ENCODE results near the gene SULF2. TPM values are rescaled to one million over a fixed set of nuclear protein-coding genes. Genes with fewer than 3 reads are reported as not detected.

The SULF2 gene
- total RNA-seq, 1 donor: 1.9 TPM

- TF ChIP-seq, protein P1, sequence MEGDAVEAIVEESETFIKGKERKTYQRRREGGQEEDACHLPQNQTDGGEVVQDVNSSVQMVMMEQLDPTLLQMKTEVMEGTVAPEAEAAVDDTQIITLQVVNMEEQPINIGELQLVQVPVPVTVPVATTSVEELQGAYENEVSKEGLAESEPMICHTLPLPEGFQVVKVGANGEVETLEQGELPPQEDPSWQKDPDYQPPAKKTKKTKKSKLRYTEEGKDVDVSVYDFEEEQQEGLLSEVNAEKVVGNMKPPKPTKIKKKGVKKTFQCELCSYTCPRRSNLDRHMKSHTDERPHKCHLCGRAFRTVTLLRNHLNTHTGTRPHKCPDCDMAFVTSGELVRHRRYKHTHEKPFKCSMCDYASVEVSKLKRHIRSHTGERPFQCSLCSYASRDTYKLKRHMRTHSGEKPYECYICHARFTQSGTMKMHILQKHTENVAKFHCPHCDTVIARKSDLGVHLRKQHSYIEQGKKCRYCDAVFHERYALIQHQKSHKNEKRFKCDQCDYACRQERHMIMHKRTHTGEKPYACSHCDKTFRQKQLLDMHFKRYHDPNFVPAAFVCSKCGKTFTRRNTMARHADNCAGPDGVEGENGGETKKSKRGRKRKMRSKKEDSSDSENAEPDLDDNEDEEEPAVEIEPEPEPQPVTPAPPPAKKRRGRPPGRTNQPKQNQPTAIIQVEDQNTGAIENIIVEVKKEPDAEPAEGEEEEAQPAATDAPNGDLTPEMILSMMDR (IDR thresholded peaks at IDR 0.05; ENCODE audit: insufficient read depth, low read length): no peak
- H3K4me3 ChIP-seq (ENCODE audit: low read depth, low read length): no peak overlapping the region
- DNase-seq (ENCODE audit: low read depth): no peak
These were observed 79.8 kb downstream of the SULF2 start for GRCh38 chr20:47705497-47705856.

DNA sequence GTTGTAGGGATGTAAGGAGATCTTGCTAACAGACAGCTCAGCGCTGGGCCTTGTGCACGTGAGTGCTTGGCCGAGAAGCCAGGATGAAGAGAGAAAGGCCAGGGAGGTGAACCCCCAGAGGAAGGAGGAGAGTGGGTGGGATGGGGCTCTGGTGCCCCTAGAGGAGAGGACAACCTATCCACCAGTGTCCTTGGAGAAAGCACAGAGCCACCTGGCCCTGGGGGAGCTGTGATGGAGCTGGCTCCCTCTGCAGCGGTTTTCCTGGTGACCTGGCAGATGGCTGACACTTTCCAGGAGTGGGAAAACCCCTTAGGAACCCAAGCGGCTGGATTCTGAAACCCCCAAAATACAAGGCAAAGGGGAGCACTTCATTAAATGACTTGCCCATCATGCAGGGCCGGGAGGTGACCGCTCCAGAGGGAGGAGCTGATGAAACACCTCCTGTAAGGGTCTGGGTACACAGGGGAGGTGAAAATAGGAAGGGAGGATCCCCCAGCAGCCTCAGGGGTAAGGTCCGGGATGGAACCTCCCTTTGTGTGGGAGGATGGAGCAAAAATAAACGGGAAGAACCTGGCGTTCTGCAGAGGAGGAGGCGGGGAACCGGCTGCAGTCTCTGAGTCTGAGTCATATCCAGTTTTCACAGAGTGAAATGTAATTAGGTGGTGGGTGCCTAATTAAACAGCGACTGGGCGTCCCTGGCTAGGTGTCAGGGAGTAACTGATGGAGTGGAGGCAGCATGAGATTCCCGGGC, 80.4 kb downstream of the SULF2 start:
- TF ChIP-seq, protein P1 (IDR thresholded peaks at IDR 0.05; ENCODE audit: insufficient read depth, low read length): no peak
- DNase-seq (ENCODE audit: low read depth): no peak
- H3K4me3 ChIP-seq (ENCODE audit: low read depth, low read length): no peak overlapping the region

GRCh38 chr20:47703748-47704147, 81.5 kb downstream of the SULF2 start:
- peak; percentile 19 for DNase-seq (ENCODE audit: low read depth)
- TF ChIP-seq, protein P1 (IDR thresholded peaks at IDR 0.05; ENCODE audit: insufficient read depth, low read length): no peak
- H3K4me3 ChIP-seq (ENCODE audit: low read depth, low read length): no peak overlapping the region

- no peak for DNase-seq (ENCODE audit: low read depth)
- H3K4me3 ChIP-seq (ENCODE audit: low read depth, low read length): no peak overlapping the region
- TF ChIP-seq, protein P1 (IDR thresholded peaks at IDR 0.05; ENCODE audit: insufficient read depth, low read length): no peak
These were observed 83.7 kb downstream of the SULF2 start for GRCh38 chr20:47701612-47702011.

DNA sequence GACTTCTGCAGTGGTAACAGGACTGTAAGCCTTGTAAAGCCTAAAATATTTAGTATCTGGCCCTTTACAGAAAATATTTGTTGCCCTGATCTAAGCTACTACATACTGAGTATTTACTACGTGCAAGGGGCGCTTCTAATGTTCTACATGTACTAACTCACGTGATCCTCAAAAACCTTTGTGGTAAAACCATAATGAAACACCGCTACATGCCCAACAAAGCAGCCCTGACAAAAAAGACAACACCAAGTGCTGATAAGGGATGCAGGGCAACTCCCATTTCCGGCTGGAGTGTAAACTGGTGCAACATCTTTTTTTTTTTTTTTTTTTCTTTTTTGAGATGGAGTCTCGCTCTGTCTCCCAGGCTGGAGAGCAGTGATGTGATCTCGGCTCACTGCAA, 85.0 kb downstream of the SULF2 start:
- TF ChIP-seq, protein P1 (IDR thresholded peaks at IDR 0.05; ENCODE audit: insufficient read depth, low read length): no peak
- no peak for DNase-seq (ENCODE audit: low read depth)
- H3K4me3 ChIP-seq (ENCODE audit: low read depth, low read length): no peak overlapping the region

DNA sequence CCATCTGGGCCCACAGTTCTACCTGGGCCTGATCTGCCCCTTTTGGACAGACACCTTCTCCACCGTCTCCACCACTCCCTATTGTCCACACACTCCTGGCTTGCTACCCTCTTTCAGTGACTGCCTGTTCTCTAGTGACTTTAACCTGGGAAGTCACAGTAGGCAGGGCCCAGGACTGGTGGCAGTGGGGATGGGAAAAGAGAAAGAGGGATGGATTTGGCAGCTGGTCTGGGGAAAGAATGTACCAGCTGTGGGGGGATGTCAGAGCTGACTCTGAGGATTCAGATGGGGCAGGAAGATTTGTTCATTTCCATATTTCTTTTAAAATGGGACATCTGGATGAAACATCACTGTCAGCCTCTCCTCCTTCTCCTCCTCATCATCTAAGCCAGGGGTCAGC, 85.5 kb downstream of the SULF2 start:
- TF ChIP-seq, protein P1 (IDR thresholded peaks at IDR 0.05; ENCODE audit: insufficient read depth, low read length): no peak
- no peak overlapping the region for H3K4me3 ChIP-seq (ENCODE audit: low read depth, low read length)
- no peak for DNase-seq (ENCODE audit: low read depth)

DNA sequence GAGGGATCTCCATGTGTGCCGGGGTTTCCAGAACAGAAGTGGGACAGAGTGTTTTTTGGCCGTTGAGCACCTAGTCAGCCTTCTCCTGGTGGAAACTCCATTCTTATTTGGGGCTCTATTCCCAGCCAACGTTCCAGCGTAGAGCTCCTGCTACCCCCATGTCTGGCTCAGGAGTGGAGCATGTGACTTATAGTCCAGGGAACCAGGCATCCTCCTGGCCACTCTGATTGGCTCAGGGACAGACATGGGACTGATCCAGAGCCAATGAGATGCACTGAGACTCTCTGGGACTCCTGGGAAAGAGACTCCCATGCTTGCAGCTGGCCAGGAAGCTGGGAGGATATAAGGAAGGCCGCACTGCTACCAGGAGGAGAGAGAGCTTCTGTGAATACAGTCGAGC, 87.1 kb downstream of the SULF2 start:
- H3K4me3 ChIP-seq (ENCODE audit: low read depth, low read length): no peak overlapping the region
- TF ChIP-seq, protein P1 (IDR thresholded peaks at IDR 0.05; ENCODE audit: insufficient read depth, low read length): no peak

More for the DNA sequence above, 87.1 kb downstream of the SULF2 start:
- no peak for DNase-seq (ENCODE audit: low read depth)

All from fibroblast of the aortic adventitia (primary cell).